Astrocyte of the cerebellum (primary cell): ENCODE data around the gene C12orf56.
"Not testable (repeated sequence)": the region's sequence is repeated elsewhere in the genome, so short reads cannot be mapped to it uniquely, and the experiment has no call there.

Source experiments
- DNase-seq: peaks from one replicate; pipeline ENCODE4 v3.0.0-alpha.2; 2011; ENCODE audit warnings: low read depth
- H3K4me3 ChIP-seq: 2 replicates; pipeline ENCODE4 v1.5.1; 2011; ENCODE audit warnings: mild to moderate bottlenecking, low read depth, low read length, moderate library complexity
- in situ Hi-C: cut with HindIII; loops from 2 replicates; pipeline ENCODE4 v1.10.0; 2017; ENCODE audit warnings: low sequenced_read_pairs
- TF ChIP-seq, protein P1 (sequence below): IDR thresholded peaks from 2 replicates; pipeline ENCODE4 v1.5.1; 2012; ENCODE audit warnings: low read length, low read depth, moderate library complexity, mild to moderate bottlenecking; ENCODE audit errors: missing control alignments

C12orf56 gene

DNA sequence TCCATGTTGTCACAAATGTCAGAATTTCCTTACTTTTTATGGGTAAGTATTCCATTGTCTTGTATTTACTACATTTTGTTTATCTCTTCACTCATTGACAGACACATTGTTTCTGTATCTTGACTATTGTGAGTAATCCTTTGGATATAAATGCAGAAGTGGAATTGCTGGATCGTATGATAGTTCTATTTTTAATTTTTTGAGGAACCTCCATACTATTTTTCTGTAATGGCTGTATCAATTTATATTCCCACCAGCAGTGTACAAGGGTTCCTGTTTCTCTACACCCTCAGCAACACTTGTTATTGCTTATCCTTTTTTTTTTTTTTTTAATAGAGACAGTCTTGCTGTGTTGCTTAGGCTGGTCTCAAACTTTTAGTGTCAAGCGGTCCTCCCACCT, 164.9 kb downstream of the C12orf56 start:
- in situ Hi-C loops, result no loop called here
- DNase-seq, result no peak
- TF ChIP-seq, protein P1, sequence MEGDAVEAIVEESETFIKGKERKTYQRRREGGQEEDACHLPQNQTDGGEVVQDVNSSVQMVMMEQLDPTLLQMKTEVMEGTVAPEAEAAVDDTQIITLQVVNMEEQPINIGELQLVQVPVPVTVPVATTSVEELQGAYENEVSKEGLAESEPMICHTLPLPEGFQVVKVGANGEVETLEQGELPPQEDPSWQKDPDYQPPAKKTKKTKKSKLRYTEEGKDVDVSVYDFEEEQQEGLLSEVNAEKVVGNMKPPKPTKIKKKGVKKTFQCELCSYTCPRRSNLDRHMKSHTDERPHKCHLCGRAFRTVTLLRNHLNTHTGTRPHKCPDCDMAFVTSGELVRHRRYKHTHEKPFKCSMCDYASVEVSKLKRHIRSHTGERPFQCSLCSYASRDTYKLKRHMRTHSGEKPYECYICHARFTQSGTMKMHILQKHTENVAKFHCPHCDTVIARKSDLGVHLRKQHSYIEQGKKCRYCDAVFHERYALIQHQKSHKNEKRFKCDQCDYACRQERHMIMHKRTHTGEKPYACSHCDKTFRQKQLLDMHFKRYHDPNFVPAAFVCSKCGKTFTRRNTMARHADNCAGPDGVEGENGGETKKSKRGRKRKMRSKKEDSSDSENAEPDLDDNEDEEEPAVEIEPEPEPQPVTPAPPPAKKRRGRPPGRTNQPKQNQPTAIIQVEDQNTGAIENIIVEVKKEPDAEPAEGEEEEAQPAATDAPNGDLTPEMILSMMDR, result no peak
- no peak overlapping the region for H3K4me3 ChIP-seq

DNA sequence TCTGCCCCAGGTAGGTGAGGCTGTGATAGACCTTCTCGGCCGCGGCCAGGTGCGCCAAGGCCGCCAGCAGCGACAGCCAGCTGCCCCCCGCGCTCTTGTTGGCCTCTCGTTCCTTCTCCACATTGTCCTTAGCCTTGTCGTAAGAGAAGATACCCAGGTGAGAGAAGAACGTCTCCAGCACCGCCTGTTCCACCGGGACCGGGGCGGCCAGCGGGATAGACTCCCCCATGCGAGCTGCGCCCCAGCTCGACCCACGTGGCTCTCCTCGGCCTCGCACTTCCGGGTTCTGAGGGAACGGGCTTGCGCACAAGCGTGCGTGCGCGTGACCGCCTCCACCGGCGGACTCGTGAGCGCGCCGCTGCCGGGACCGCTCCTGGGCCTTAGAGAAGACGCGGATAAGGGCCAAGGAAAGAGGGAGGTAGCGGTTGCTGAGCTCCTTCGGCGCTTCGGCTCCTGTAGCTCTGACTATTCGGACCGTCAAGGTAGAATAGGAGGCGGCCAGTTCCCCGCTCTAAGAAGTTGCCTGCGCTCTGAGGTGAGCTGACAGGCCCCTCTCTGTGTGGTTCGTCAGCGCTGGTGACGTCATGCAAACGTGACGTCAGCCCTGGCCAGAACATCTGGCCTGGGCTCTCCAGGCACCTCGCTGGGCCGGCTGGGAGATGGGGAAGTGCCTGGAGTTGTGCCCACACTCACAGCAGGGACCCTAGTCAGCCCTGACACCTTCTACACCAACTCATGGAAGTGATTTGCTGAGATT, 168.4 kb downstream of the C12orf56 start, which contains the start of gene KICS2:
Gene KICS2 (minus strand): TSS at position 288 of the 757 bp plus-strand sequence. CDS start 59 bp downstream, at position 229.
- H3K4me3 ChIP-seq, result peak within 1 kb of the TSS; percentile 90
- DNase-seq, result peak; percentile 81
- in situ Hi-C loops, result no loop called here
- TF ChIP-seq, protein P1, result no peak

DNA sequence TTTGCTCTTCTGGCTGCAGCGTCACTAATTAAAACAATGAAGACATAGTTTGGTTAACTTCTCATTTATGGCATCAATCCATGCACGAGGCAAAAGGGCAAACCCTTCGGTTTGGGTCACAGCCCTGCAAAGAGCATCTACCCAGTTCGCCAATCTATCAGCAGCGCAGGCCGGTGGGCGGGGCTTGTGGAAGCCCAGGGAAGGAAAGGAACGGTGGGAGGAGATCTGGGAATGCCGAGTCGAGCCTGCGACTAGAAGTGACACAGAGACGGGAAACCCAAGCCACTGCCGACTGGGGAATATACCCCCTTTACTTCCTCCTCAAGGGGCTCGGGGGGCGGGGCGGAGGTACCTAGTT, 168.9 kb downstream of the C12orf56 start:
- in situ Hi-C loops, result no loop called here

GRCh38 chr12:64220046-64220445, 170.5 kb downstream of the C12orf56 start:
- no peak overlapping the region for H3K4me3 ChIP-seq
- no peak for DNase-seq
- in situ Hi-C loops, result no loop called here
- TF ChIP-seq, protein P1, result no peak

More for the DNA sequence above, 168.9 kb downstream of the C12orf56 start:
- peak overlapping the region; percentile 90 for H3K4me3 ChIP-seq
- peak; percentile 29 for DNase-seq
- TF ChIP-seq, protein P1, result no peak

DNA sequence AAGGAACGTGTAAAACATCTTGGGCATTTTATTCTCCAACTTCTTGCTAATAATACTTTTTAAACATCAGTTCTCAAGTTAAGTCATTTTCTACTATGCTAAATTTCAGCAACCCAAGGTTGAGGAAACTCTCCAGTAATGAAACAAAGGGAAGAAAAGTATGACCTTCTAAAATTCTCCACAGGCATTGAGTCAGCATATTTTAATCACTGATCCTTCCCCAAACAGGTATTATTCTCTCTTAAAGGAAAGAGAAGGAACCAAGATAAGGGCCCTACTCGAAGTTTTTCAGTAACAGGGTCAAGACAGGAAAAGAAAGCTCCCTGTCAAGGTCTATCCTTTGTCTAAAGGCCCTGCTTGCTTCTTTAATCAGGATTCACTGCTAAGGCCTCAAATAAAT, 171.4 kb downstream of the C12orf56 start:
- TF ChIP-seq, protein P1, result no peak
- in situ Hi-C loops, result no loop called here
- DNase-seq, result no peak
- H3K4me3 ChIP-seq, result no peak overlapping the region

- TF ChIP-seq, protein P1, result no peak
- in situ Hi-C loops, result no loop called here
Measured at GRCh38 chr12:64218597-64218996, 172.0 kb downstream of the C12orf56 start.

DNA sequence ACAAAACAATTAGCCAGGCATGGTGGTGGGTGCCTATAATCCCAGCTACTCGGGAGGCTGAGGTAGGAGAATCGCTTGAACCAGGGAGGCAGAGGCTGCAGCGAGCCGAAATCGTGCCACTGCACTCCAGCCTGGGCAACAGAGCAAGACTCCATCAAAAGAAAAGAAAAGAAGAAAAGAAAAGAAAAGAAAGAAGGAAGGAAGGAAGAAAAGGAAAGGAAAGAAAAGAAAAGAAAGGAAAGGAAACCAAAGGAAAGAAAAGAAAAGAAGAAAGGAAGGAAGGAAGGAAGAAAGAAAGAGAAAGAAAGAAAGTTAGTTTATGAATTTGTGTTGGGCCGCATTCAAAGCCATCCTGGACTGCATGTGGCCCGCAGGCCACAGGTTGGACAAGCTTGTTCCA, 172.9 kb downstream of the C12orf56 start:
- DNase-seq, in situ Hi-C loops, H3K4me3 ChIP-seq: not testable (repeated sequence)

More at GRCh38 chr12:64218597-64218996, 172.0 kb downstream of the C12orf56 start:
- no peak for DNase-seq
- no peak overlapping the region for H3K4me3 ChIP-seq
